AG04450 (cell line): Measurements from ENCODE around the gene NEGR1. TPM values are rescaled to one million over a fixed set of nuclear protein-coding genes. Genes with fewer than 3 reads are reported as not detected.

ENCODE experiments used
- CTCF ChIA-PET: fragments of 300-600, 350-600 bp; formaldehyde crosslinking; extraction: SDS; loops from one replicate; lab custom pipeline; 2022; ENCODE audit warnings: antibody characterized with exemption, inconsistent platforms; lab: Charles Lee
- POLR2A ChIA-PET: fragments of 350-600 bp; formaldehyde crosslinking; extraction: SDS; loops from one replicate; lab custom pipeline; 2021; ENCODE audit warnings: antibody characterized with exemption, inconsistent platforms; lab: Yijun Ruan, JAX
- DNase-seq: peaks from one replicate; pipeline ENCODE4 v3.0.0-alpha.2; 2011; ENCODE audit warnings: low read depth, low spot score
- H3K27ac ChIP-seq: one replicate; pipeline ENCODE4 v1.5.1; 2012; ENCODE audit warnings: low read depth, low read length, control low read depth
- H3K27me3 ChIP-seq: one replicate; pipeline ENCODE4 v1.6.0; 2012; ENCODE audit warnings: low read length; ENCODE audit not compliant: control insufficient read depth, insufficient read depth
- H3K4me3 ChIP-seq: 2 replicates; pipeline ENCODE4 v1.5.1; 2011; ENCODE audit warnings: mild to moderate bottlenecking, low read depth, low read length, control low read depth
- H3K9me3 ChIP-seq: 2 replicates; pipeline ENCODE4 v1.5.1; 2012; ENCODE audit warnings: low read length; ENCODE audit not compliant: control insufficient read depth, insufficient read depth
- polyA plus RNA-seq: library from polyadenylated mRNA; depleted of rRNA; stranded (reverse); fragments of >200 nt; gene quantifications from 2 replicates; pipeline ENCODE4 v1.2.3, GENCODE V29; 2011
- TF ChIP-seq, protein P1 (sequence below): IDR thresholded peaks from 2 replicates; pipeline ENCODE4 v1.5.1; 2011; ENCODE audit warnings: low read depth, low read length, control low read depth, inconsistent platforms

Gene NEGR1
- polyA plus RNA-seq, 1 experiment: 11.3 TPM

DNA sequence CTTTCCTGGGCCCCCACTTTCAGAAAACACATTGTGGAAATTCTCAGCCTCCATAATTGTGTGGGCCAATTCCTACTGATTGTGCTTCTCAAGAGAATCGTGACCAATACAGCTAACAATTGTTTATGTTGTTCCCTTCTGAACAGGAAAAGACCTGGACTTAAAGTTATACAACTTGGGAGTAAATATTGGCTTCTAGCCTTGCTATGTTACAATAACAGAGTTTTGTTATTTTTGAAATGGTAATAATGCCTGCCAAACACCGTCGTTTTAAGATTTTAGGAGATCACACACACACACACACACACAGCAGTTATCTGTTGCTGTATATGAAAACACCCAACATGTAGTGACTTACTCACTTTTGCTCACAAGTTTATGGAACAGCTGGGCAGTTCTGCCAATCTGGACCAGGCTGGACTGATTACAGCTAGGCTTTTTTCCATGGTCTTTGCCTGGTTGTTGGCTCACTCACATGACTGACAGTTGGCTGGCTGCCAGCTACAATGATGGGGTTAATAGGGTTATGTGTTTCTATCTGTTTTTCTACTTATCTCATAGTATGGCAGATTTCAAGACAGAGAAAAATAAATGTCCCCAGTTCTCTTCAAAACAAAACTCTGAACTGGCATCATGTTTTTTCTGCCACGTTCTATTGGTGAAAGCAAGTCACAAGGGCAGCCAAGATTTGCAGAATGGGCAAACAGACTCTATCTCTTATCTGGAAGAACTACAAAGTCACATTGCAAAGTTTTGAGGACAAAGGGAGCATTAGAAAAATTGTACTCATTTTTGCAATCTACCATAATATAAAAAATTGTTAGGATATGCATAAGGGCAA lies 447.5 kb downstream of the NEGR1 start:
- TF ChIP-seq, protein P1, sequence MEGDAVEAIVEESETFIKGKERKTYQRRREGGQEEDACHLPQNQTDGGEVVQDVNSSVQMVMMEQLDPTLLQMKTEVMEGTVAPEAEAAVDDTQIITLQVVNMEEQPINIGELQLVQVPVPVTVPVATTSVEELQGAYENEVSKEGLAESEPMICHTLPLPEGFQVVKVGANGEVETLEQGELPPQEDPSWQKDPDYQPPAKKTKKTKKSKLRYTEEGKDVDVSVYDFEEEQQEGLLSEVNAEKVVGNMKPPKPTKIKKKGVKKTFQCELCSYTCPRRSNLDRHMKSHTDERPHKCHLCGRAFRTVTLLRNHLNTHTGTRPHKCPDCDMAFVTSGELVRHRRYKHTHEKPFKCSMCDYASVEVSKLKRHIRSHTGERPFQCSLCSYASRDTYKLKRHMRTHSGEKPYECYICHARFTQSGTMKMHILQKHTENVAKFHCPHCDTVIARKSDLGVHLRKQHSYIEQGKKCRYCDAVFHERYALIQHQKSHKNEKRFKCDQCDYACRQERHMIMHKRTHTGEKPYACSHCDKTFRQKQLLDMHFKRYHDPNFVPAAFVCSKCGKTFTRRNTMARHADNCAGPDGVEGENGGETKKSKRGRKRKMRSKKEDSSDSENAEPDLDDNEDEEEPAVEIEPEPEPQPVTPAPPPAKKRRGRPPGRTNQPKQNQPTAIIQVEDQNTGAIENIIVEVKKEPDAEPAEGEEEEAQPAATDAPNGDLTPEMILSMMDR: no peak
- no peak for DNase-seq
- Histone ChIP-seq H3K4me3 (no peak overlapping the region), H3K9me3 (no peaks in the 10 kb centered on the region), H3K27ac (no peak overlapping the region), H3K27me3 (no peaks in the 10 kb centered on the region)
- POLR2A ChIA-PET: interaction anchor here (0.7 kb wide), 1 partner anchor 61 kb away, joined by 9 read pairs; no protein-coding TSS in a partner anchor
- CTCF ChIA-PET: interaction anchor here (0.6 kb wide), 1 partner anchor 743 kb away, joined by 3 read pairs; no protein-coding TSS in a partner anchor

DNA sequence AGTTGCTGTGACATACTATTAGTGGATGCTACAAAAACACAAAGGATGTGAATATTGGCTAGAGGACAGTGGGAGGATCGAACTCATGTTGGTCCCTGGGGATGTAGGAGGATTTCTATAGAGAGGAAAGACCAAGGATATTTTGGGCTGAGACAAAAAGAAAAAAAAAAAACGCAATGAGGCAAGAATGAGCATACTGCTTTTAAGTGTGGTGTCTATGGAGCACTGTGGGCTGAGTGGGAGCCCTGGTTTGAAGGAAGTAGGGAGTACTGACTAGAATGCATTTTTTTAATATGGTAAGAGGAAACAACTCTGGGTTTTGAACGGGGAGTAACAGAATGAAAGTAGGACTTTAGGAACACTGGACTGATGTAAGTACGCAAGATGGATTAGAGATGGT lies 450.7 kb downstream of the NEGR1 start:
- Histone ChIP-seq H3K9me3 (no peaks in the 10 kb centered on the region), H3K27me3 (no peaks in the 10 kb centered on the region), H3K4me3 (no peak overlapping the region), H3K27ac (no peak overlapping the region)
- POLR2A ChIA-PET: no interaction called here
- no peak for DNase-seq
- TF ChIP-seq, protein P1: no peak
- CTCF ChIA-PET: no interaction called here

DNA sequence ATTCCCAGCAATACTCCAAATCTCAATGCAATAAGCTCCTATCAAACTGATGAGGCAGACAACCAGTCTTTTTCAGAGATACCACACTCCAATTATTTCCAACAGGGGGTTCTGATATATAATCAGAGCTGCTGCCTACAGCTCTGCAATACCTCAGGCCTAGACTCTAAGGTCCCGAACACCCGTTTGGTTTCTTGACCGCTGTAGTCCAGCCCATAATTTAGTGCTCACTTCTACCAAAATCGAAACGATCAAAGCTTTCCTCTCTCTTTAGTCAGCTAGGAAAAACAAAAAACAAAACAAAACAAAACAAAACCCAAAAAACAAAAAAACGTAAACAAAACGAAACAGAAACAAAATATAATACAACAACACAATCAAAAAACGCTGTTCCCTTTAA lies 453.0 kb downstream of the NEGR1 start:
- Histone ChIP-seq H3K4me3 (no peak overlapping the region), H3K27ac (no peak overlapping the region), H3K9me3 (no peaks in the 10 kb centered on the region), H3K27me3 (no peaks in the 10 kb centered on the region)
- DNase-seq: no peak
- TF ChIP-seq, protein P1: no peak
- POLR2A ChIA-PET: no interaction called here
- CTCF ChIA-PET: no interaction called here

DNA sequence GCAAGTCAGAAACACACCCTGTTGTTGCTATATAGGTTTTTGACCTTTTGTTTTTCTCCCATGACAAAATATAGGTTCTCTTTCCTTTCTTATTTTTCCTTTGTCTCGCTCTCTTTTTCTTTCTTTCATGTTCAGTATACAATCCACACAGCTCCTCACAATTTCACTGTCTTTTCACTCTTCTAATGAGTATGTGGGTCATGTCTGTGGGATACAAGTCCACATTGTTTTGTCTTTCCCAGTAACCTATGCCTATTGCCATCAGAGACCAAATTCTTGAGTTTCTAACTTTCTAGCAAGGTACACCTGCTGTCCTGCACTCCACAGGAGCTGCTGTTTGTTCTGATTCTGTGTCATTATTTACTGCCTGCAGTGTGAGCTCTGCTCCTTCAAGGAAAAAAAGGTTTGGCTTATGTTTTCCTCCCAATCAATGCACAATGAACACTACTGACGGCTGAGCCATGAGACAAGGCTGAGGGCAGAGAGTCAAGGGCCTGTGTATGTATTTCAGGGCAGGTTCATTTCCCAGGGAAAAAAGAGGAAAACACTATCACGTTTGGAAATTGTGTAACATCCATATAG lies 453.8 kb downstream of the NEGR1 start:
- Histone ChIP-seq H3K9me3 (no peaks in the 10 kb centered on the region), H3K27ac (no peak overlapping the region), H3K4me3 (no peak overlapping the region), H3K27me3 (no peaks in the 10 kb centered on the region)
- TF ChIP-seq, protein P1: no peak
- ChIA-PET POLR2A (interaction anchor here (0.6 kb wide), 1 partner anchor 98 kb away, joined by 3 read pairs; no protein-coding TSS in a partner anchor), CTCF (no interaction called here)
- DNase-seq: no peak

DNA sequence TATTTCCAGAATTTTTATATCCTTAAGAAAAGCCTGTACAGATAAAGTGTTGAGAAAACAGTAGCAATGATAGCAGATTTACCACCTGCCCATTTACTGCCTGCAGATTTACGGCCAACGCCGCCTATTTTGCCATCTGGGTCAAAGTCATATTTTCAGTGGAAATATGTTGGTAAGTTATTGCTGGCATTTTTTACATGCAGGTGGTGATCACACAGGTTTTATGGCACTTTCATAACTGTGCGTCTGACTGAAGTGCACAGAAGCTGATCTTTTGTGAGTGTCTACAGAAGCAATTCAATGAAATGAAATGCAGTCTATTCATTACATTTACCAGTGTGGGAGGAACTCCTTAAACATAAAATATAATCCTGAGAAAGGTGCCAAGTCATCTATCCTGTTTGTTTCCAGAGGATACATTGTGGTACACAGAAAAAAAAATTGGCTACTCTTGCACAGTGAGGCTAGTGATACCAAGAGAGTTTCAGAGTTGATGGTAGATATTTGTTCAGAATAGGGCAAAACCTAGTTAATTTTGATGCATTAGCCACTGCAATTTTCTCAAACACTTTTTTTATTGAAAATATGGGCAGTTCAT lies 458.5 kb downstream of the NEGR1 start:
- TF ChIP-seq, protein P1: no peak
- H3K4me3 ChIP-seq: no peak overlapping the region
- ChIA-PET POLR2A (no interaction called here), CTCF (no interaction called here)
- H3K27ac ChIP-seq: no peak overlapping the region
- no peak for DNase-seq
- H3K27me3 ChIP-seq: no peaks in the 10 kb centered on the region
- no peaks in the 10 kb centered on the region for H3K9me3 ChIP-seq
